ENCODE data around the gene PNMT. TPM values are rescaled to one million over a fixed set of nuclear protein-coding genes. Genes with fewer than 3 reads are reported as not detected.

PNMT gene
- total and polyA plus RNA-seq, 2 experiments from 2014 or later = 1.9 to 2.5 TPM

- TF ChIP-seq ZNF462 (CRISPR knock-in tag; IDR thresholded peaks at IDR 0.05) (no peak), ZNF114 (CRISPR knock-in tag; IDR thresholded peaks at IDR 0.05) (no peak), STAT1 (IDR thresholded peaks at IDR 0.05; ENCODE audit: unreplicated experiment) (no peak), REST (IDR thresholded peaks at IDR 0.05; ENCODE audit: unreplicated experiment) (no peak), CREB1 (CRISPR knock-in tag; IDR thresholded peaks at IDR 0.05; ENCODE audit: low read depth) (no peak), ETS1 (IDR thresholded peaks at IDR 0.05) (no peak), JUNB (IDR thresholded peaks at IDR 0.05; ENCODE audit: unreplicated experiment) (no peak), EZH2 (IDR thresholded peaks at IDR 0.05; ENCODE audit: low read depth, unreplicated experiment) (no peak), NANOG (IDR thresholded peaks at IDR 0.05; ENCODE audit: borderline replicate concordance) (no peak), ZNF331 (CRISPR knock-in tag; IDR thresholded peaks at IDR 0.05; ENCODE audit: low read depth) (no peak), POLR2AphosphoS5 (IDR thresholded peaks at IDR 0.05; ENCODE audit: low read depth) (no peak)
These were observed 3.4 kb upstream of the PNMT start, which contains the start of gene TCAP (continued) for GRCh38 chr17:39664581-39665561.
